ENCODE measurements around the gene MED29.

DNA sequence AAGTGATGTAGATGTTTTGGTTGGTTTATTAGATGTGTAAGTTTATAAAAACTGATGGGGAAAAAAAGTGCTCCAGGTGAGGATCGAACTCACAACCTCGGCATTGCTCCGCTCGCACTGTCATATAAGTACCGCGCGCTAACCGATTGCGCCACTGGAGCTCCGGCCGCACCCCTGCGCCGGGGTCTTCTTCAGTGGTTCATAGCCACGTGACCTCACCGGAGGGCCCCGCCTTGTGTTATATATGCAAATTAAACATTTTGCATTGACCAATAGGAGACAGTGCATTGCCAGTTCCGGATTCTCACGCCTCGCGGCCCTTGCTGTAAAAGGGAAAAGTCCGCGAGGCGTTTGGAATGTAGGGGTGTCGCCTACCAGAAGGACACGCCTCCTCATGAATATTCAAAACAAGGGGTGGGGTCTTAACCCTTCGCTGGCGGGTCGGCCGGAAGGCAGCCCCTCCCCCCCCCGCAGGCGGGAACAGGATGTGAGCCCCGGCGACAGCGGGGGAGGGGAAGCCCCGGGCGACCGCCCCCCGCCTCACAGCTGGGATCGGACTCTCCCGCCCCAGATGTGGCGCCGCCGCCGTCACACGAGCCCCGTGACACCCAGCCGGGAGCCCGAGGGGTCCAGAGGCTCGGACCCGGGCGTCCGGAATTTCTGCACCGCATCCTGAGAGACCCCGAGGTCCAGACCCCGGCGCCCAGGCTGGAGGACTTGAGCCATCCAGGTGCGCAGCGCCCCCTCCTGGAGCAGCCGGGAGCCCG, 21.1 kb downstream of the MED29 start, which contains the start of gene PLEKHG2:
- TF ChIP-seq, protein P1, sequence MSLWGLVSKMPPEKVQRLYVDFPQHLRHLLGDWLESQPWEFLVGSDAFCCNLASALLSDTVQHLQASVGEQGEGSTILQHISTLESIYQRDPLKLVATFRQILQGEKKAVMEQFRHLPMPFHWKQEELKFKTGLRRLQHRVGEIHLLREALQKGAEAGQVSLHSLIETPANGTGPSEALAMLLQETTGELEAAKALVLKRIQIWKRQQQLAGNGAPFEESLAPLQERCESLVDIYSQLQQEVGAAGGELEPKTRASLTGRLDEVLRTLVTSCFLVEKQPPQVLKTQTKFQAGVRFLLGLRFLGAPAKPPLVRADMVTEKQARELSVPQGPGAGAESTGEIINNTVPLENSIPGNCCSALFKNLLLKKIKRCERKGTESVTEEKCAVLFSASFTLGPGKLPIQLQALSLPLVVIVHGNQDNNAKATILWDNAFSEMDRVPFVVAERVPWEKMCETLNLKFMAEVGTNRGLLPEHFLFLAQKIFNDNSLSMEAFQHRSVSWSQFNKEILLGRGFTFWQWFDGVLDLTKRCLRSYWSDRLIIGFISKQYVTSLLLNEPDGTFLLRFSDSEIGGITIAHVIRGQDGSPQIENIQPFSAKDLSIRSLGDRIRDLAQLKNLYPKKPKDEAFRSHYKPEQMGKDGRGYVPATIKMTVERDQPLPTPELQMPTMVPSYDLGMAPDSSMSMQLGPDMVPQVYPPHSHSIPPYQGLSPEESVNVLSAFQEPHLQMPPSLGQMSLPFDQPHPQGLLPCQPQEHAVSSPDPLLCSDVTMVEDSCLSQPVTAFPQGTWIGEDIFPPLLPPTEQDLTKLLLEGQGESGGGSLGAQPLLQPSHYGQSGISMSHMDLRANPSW (CRISPR knock-in tag; conservative IDR thresholded peaks at IDR 0.05; ENCODE audit: low read depth) = no peak
- TF ChIP-seq, protein P2, sequence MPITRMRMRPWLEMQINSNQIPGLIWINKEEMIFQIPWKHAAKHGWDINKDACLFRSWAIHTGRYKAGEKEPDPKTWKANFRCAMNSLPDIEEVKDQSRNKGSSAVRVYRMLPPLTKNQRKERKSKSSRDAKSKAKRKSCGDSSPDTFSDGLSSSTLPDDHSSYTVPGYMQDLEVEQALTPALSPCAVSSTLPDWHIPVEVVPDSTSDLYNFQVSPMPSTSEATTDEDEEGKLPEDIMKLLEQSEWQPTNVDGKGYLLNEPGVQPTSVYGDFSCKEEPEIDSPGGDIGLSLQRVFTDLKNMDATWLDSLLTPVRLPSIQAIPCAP (CRISPR knock-in tag; IDR thresholded peaks at IDR 0.05) = no peak

Measured in WTC11 (cell line).